GM12878 (cell line): ENCODE results near the gene ASB6. TPM values are rescaled to one million over a fixed set of nuclear protein-coding genes. Genes with fewer than 3 reads are reported as not detected.

Experiments used
- CBX3 ChIP-seq: fragments of 200-600 bp; sonication (generic); IDR thresholded peaks from 2 replicates; pipeline ENCODE4 v1.6.1; 2016; ENCODE audit warnings: low read depth, borderline replicate concordance
- CUX1 ChIP-seq: IDR thresholded peaks from 2 replicates; pipeline ENCODE4 v1.6.1; 2012; ENCODE audit warnings: improper control_type of control experiment, low read depth, low read length; ENCODE audit not compliant: insufficient replicate concordance
- NBN ChIP-seq: fragments of 450-650 bp; IDR thresholded peaks from 2 replicates; pipeline ENCODE4 v1.6.1; 2016
- SMC3 ChIP-seq: IDR thresholded peaks from 2 replicates; pipeline ENCODE4 v1.6.1; 2011; ENCODE audit warnings: low read length, improper control_type of control experiment, borderline replicate concordance
- polyA plus RNA-seq, 11 experiments: library from polyadenylated mRNA; depleted of rRNA in 4 of 11; unstranded in 6 of 11; stranded (reverse) in 5 of 11; fragments of >200 nt; fragmentation: Nextera tagmentation in 4 of 11; fragmentation: Illumina TruSeq in 1 of 11; extraction: Ambion mirVana in 4 of 11; extraction: Trizol in 1 of 11; gene quantifications; 1 replicate in 1 of 11; 2 replicates in 10 of 11; pipeline versions ENCODE4 v1.2.1 to v1.2.3, GENCODE V29; 2011 to 2016; ENCODE audit warnings: inconsistent platforms in 2 of 11, missing spikeins in 2 of 11, low read depth in 1 of 11
- total RNA-seq, 4 experiments: library from RNA; depleted of rRNA in 3 of 4; stranded (reverse); fragments of >200 nt in 3 of 4; fragmentation: Illumina TruSeq in 1 of 4; extraction: Trizol in 1 of 4; gene quantifications; 2 replicates each; pipeline versions ENCODE4 v1.2.1 to v1.2.3, GENCODE V29; 2013 to 2021
- TF ChIP-seq, protein P1 (sequence below): fragments of 450-650 bp; IDR thresholded peaks from 2 replicates; pipeline ENCODE4 v1.6.1; 2018; ENCODE audit warnings: borderline replicate concordance, mild to moderate bottlenecking; ENCODE audit not compliant: partially characterized antibody
- TF ChIP-seq, protein P2 (sequence below): fragments of 450-650 bp; formaldehyde crosslinking; IDR thresholded peaks from 2 replicates; pipeline ENCODE4 v1.4.0; 2022; ENCODE audit warnings: mild to moderate bottlenecking, moderate library complexity

The ASB6 gene
- total and polyA plus RNA-seq, 10 of the 15 experiments (the other 5 are each of a cell fraction or from before 2014, with no cell fraction given) = 0.80 to 18.2 (median 9.9) TPM

DNA sequence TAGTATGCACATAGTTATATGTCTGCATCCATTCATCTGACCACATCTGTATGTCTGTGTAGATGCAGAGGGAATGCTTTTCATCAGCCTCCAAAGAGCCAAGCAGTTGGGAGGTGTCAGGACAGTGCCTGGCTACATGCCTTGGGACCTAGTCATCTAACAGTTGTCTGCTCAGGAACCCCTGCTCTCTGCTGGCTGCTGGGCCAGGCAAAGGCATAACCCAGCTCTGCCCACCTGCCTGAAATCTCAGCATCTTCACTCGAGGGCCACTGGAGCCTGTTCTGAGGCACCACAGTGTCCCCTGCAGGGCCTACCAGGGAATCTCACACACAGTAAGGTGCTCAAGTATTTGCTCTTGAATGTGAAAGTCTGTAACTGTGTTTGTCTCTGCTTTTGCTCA lies 24.8 kb downstream of the ASB6 start (continued):
- TF ChIP-seq CUX1 = no peak
- TF ChIP-seq CBX3 = no peak
- TF ChIP-seq SMC3 = peak; percentile 14; the same call in 1 of the 2 replicates
- TF ChIP-seq, protein P1, sequence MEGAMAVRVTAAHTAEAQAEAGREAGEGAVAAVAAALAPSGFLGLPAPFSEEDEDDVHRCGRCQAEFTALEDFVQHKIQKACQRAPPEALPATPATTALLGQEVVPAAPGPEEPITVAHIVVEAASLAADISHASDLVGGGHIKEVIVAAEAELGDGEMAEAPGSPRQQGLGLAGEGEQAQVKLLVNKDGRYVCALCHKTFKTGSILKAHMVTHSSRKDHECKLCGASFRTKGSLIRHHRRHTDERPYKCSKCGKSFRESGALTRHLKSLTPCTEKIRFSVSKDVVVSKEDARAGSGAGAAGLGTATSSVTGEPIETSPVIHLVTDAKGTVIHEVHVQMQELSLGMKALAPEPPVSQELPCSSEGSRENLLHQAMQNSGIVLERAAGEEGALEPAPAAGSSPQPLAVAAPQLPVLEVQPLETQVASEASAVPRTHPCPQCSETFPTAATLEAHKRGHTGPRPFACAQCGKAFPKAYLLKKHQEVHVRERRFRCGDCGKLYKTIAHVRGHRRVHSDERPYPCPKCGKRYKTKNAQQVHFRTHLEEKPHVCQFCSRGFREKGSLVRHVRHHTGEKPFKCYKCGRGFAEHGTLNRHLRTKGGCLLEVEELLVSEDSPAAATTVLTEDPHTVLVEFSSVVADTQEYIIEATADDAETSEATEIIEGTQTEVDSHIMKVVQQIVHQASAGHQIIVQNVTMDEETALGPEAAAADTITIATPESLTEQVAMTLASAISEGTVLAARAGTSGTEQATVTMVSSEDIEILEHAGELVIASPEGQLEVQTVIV = no peak
- no peak for TF ChIP-seq NBN
- TF ChIP-seq, protein P2, sequence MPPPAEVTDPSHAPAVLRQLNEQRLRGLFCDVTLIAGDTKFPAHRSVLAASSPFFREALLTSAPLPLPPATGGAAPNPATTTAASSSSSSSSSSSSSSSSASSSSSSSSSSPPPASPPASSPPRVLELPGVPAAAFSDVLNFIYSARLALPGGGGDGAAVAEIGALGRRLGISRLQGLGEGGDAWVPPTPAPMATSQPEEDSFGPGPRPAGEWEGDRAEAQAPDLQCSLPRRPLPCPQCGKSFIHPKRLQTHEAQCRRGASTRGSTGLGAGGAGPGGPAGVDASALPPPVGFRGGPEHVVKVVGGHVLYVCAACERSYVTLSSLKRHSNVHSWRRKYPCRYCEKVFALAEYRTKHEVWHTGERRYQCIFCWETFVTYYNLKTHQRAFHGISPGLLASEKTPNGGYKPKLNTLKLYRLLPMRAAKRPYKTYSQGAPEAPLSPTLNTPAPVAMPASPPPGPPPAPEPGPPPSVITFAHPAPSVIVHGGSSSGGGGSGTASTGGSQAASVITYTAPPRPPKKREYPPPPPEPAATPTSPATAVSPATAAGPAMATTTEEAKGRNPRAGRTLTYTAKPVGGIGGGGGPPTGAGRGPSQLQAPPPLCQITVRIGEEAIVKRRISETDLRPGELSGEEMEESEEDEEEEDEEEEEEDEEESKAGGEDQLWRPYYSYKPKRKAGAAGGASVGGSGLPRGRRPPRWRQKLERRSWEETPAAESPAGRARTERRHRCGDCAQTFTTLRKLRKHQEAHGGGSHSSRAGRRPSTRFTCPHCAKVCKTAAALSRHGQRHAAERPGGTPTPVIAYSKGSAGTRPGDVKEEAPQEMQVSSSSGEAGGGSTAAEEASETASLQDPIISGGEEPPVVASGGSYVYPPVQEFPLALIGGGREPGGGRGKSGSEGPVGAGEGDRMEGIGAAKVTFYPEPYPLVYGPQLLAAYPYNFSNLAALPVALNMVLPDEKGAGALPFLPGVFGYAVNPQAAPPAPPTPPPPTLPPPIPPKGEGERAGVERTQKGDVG (CRISPR knock-in tag) = no peak
